Measurements from ENCODE around the gene TDRD9.

Gene TDRD9

DNA sequence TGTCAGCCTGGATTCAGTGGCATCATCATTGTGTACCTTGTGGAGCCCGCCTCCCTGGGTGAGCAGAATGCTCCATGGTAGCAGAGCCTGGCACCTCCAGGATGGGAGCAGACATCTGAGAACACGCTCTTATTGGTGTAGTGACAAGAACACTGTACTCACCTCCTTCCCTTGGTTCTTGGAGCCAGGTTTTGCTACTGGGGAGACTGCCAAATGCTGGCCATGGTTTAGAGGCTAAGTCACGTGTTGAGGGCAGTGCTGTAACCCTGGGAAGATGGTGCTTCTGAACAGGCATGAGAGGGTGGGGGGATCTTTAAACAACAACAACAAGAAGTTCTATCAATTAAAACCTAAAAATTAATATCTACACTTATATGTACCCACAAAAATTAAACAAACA is 109.6 kb downstream of the TDRD9 start:
- in situ Hi-C loops (cut with MboI; ENCODE audit: low pct_unique_long_range_greater_than_20kb, low sequenced_read_pairs, unreplicated experiment): no loop called here
- DNase-seq (ENCODE audit: low spot score): no peak
- TF ChIP-seq CTCF (IDR thresholded peaks at IDR 0.05; ENCODE audit: extremely low read depth, insufficient read depth, missing control alignments): no peak

DNA sequence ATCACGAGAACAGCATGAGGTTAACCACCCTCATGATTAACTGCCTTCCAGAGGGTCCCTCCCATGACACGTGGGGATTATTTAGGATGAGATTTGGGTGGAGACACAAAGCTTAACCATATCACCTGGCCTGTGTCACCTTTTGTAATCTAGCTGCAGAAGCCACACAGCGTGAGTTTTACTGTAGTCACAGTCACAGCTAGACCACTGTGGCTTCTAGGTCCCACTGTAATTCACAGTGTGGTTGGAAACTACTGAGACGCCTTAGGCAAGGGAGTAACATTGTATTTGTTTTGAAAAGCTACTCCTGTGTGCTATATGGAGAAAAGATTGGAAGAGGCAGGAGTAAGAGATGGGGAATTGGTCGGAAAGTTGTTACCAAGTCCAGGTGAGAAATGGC is 111.0 kb downstream of the TDRD9 start:
- TF ChIP-seq CTCF (IDR thresholded peaks at IDR 0.05; ENCODE audit: extremely low read depth, insufficient read depth, missing control alignments): no peak
- in situ Hi-C loops (cut with MboI; ENCODE audit: low pct_unique_long_range_greater_than_20kb, low sequenced_read_pairs, unreplicated experiment): no loop called here
- DNase-seq (ENCODE audit: low spot score): no peak

- in situ Hi-C loops (cut with MboI; ENCODE audit: low pct_unique_long_range_greater_than_20kb, low sequenced_read_pairs, unreplicated experiment): no loop called here
- TF ChIP-seq CTCF (IDR thresholded peaks at IDR 0.05; ENCODE audit: extremely low read depth, insufficient read depth, missing control alignments): no peak
- no peak for DNase-seq (ENCODE audit: low spot score)
Observed at GRCh38 chr14:104040539-104040938, 112.3 kb downstream of the TDRD9 start.

- in situ Hi-C loops (cut with MboI; ENCODE audit: low pct_unique_long_range_greater_than_20kb, low sequenced_read_pairs, unreplicated experiment): no loop called here
Observed at GRCh38 chr14:104041430-104042104, 113.3 kb downstream of the TDRD9 start.

DNA sequence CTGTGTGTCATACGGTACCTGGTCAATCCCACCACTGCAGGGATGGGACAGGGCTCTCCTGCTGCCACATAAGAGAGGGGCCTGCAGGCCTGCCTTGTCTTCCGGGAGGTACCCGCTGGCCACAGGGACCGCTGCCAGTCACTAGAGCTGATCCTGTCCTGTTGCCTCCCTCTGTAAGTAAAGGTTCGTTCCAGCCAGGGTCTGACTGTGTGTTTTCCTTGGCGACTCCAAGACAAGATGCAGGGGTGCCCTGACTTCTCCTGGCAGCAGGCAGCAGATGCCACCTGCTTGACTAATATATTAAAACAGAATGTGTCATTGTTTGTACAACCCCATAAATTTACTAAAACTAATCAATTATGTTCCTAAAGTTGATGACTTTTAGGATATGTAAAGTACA is 115.8 kb downstream of the TDRD9 start:
- in situ Hi-C loops (cut with MboI; ENCODE audit: low pct_unique_long_range_greater_than_20kb, low sequenced_read_pairs, unreplicated experiment): no loop called here
- TF ChIP-seq CTCF (IDR thresholded peaks at IDR 0.05; ENCODE audit: extremely low read depth, insufficient read depth, missing control alignments): no peak
- DNase-seq (ENCODE audit: low spot score): no peak

More at GRCh38 chr14:104041430-104042104, 113.3 kb downstream of the TDRD9 start:
- no peak for TF ChIP-seq CTCF (IDR thresholded peaks at IDR 0.05; ENCODE audit: extremely low read depth, insufficient read depth, missing control alignments)
- DNase-seq (ENCODE audit: low spot score): no peak

DNA sequence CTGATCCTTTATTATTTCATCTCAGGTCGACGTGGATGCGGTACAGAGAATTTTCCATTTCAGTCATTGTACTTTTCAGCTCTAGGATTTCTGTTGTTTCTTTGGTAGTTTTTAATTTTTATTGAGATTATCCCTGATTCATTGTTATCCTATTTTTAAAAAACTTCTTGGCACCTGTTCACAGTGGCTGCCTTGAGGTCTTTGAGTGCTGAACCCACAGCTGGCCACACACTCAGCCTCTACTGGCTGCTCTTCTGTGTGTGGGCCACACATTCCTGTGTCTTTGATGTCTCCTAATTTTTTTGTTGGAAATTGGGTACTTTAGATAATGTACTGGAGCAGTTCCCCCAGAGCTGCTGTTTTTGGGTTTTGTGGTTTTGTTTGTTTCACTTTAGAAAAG is 119.5 kb downstream of the TDRD9 start:
- TF ChIP-seq CTCF (IDR thresholded peaks at IDR 0.05; ENCODE audit: extremely low read depth, insufficient read depth, missing control alignments): no peak
- DNase-seq (ENCODE audit: low spot score): no peak
- in situ Hi-C loops (cut with MboI; ENCODE audit: low pct_unique_long_range_greater_than_20kb, low sequenced_read_pairs, unreplicated experiment): no loop called here
